Ammon's horn (tissue), 1 donor: ENCODE measurements around the gene PDXDC1.
"Not testable (repeated sequence)": the region's sequence is repeated elsewhere in the genome, so short reads cannot be mapped to it uniquely, and the experiment has no call there.

ENCODE experiments used
- DNase-seq: peaks from one replicate; pipeline ENCODE4 v3.0.0-alpha.2; 2016; ENCODE audit warnings: low spot score

The PDXDC1 gene

DNA sequence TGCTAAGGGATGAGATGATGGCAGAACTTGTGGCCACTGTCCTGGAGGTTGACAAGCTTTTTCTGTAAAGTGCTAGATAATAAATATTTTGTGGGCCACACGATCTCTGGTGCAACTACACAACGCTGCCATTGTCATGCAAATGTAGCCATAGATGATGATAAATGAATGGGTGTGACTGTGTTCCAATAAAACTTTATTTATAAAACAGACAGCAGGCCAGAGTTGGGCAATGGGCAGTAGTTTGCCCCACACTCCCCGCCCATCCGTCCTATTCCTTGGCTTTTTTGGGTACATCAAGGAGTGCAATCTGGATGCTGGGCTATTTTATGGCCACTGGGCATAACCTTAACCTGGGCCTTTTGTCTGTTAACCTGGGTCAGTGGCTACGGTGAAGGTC is 184.8 kb downstream of the PDXDC1 start:
- not testable (repeated sequence) for DNase-seq

GRCh38 chr16:15160571-15160970 is 185.7 kb downstream of the PDXDC1 start:
- DNase-seq = not testable (repeated sequence)

GRCh38 chr16:15163055-15163454 is 188.2 kb downstream of the PDXDC1 start:
- DNase-seq = not testable (repeated sequence)

GRCh38 chr16:15166177-15166576 is 191.4 kb downstream of the PDXDC1 start:
- not testable (repeated sequence) for DNase-seq

DNA sequence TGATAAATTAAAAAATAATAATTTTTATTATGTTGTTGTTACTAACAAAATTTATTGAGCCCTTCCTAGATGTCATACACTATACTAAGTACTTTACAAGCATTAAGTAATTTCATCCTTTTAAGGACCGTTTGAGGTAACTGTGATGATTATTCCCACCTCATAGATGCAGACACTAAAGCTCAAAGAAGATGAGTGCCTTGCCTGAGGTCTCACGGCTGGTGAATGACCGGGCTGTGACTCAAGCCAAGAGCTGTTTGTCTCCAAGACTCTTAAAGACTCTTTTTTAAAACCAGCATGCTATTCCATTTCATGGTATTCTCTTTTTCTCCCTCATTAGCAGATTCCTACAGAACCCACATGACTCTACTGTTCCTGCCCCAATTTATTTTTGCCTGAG is 193.5 kb downstream of the PDXDC1 start:
- not testable (repeated sequence) for DNase-seq

DNA sequence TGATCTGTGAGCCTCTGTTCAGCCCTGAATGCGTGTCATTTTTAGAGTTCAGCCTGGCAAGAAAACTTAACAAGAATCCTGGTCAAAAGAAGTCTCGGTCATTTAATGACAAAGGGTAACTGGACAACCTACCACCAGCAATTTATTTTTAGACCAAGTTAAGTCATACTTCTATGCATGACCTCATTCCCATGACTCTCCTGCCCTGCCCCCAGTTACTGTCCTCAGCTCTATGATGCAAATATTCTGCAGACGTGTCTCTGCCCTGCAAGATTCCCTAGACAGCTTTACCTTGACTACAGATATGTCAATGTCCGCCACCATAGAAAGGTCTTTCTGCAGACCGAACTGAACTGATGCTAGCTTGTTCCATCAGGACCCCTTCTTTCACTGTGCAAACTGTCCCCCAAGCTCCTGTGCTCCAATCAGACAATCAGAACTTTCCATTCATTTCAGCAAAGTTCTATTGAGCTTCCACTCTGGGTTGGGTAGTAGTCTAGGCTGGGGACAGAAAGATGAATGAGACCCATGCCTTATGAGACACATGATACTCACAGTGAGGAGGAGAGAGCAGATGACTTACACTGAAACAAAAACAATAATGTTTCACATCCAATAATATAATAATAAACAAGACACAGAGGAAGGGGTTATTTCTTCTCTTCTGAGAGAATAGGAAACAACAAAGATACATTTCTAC is 194.3 kb downstream of the PDXDC1 start:
- not testable (repeated sequence) for DNase-seq

- DNase-seq = not testable (repeated sequence)
Measured at GRCh38 chr16:15179909-15180308, 205.1 kb downstream of the PDXDC1 start.

DNA sequence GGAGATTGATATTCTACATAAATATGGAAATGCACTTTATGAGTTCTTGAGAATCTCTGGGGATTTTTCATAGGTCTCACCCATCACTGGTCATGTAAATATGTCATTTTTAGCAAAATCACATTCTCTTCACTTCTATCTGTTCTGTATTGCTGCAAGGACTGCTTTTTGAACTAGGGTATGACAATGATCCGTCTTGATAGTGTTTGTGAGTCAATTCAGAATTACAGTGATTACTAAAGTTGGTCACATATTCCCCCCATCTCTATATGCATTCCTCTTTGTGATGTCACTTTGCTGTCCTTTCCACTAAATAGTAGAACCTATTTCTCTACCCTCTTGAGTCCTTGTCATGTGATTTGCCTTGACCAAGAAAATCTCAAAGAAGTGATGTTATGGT is 206.1 kb downstream of the PDXDC1 start:
- not testable (repeated sequence) for DNase-seq

DNA sequence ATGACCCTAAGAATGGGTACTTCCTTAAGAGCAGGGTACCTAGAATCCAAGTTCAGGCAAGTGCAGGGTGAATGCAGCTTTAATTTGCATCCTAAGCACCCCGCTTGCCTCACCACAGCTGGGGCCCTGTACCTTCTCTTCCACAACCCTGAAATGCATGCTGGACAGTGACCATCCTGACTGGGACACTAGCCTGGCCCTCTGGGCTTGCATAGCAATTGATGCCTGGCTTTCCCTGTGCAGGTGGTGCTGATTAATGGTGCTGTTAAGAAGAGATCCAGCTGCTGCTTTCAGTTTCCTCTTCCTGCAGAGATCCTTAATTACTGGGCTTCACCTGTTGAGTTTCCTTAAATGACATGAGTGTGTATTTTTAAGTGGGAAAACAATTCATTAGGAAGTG is 209.2 kb downstream of the PDXDC1 start:
- not testable (repeated sequence) for DNase-seq
